GM21447 (cell line): ENCODE results near the gene FKBP1A.

Experiments used
- ATAC-seq: cut with Tn5 transposase; IDR thresholded peaks from one replicate; pipeline ENCODE4 v1.9.1; 2021; ENCODE audit not compliant: unreplicated experiment

Gene FKBP1A

DNA sequence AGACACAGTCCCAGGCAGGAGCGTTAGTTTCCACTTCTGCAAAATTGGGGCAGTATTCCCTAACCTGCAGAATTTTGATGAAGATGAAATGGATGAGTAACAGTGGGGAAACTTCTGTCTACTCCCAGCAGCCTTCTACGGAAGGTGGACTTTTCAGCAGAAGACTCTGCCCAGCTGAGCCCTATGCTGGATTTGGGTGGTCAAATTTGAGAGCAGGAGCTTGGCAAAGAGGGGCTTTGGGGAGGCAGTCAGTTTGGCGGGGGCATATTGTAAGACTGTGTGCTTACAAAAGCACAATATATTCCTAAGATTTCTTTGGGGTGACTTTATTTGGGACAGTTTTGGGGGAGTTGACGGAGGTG lies 58.5 kb downstream of the FKBP1A start:
- ATAC-seq = no peak

- ATAC-seq = no peak
Measured at GRCh38 chr20:1333462-1334369, 59.1 kb downstream of the FKBP1A start.

- no peak for ATAC-seq
Measured at GRCh38 chr20:1332749-1333300, 60.0 kb downstream of the FKBP1A start.

DNA sequence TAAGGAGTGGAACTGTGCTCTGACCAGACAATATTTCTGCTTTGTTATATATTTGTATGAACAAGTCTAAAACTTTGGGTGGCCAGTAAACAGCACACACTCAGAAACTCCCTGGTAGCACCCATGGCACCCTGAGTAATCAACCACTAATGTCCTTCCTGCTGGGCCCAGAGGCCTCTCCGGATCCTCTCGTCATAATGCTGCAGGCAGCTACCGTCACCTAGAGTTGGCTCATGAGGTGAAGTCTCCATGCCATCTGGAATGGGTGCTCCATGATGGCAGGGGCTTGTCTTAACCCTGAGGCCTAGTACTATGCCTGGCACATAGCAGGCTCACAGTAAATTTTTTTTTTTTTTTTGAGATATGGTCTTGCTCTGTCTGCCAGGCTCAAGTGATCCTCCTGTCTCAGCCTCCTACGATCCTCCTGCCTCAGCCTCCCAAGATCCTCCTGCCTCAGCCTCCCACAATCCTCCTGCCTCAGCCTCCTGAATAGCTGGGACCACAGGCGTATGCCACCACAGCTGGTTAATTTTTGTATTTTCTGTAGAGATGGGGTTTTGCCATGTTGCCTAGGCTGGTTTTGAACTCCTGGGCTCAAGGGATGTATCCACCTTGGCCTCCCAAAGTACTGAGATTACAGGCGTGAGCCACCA lies 60.9 kb downstream of the FKBP1A start:
- no peak for ATAC-seq

DNA sequence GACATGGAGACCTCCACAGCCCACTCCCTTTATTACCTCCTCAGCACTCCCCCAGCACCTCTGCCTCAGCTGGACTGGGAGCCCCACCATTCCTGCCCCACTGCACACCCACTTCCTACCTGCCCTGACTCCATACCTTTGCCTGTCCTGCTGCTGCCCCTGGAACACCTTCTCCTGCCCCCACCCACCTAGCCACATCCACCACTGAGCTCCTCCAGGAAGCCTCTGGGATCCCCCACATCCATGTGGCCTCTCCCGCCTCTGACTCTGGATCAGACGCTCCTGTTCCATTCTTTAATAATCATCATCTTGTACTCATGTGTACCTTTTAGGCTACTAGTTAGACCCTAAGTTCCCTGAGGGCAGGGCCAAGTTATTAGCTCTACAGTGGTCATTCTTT lies 61.8 kb downstream of the FKBP1A start:
- no peak for ATAC-seq

DNA sequence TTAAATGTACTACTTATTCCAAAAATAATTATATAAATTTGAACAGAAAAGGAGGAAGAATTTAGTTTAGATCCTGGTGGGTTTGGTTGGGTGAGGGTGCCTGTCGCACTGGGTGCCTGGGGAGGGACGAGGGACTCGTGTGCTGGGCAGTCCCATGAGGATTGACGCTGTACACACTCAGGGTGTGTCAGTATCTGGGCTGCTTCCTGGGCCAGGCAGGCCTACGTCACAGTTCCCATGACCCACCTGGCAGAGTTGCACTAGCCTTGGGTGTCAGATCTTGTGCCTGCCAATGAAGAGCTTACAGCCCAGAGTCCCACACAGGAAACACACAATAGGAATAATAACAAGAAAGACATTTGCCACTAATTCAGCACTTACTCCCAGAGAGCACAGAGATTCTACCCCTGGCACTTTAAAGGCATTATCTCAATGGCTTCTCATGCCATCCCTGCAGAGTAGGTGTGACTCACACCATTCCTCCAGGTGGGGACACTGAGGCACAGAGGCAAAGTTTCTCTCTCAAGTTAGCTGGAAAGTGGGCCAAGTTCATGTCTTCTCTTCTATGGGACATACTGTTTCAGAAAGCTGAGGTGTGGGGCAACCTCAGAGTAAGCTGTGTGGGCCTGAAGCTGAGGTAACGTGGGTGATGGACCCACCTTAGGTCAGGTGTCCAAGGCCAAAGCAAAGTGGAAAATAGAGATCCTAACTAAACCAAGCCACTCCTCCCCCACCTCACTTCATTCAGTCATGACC lies 62.6 kb downstream of the FKBP1A start:
- peak; percentile 44 for ATAC-seq

- ATAC-seq = no peak
Measured at GRCh38 chr20:1328680-1329330, 64.0 kb downstream of the FKBP1A start, which contains the start of gene SDCBP2. TSS of gene SDCBP2 (minus strand) at chr20:1329139. CDS start at chr20:1320416, 8,723 bp downstream.

- no peak for ATAC-seq
Measured at GRCh38 chr20:1327827-1328679, 64.8 kb downstream of the FKBP1A start.

GRCh38 chr20:1327241-1327653 lies 65.6 kb downstream of the FKBP1A start:
- ATAC-seq = no peak

DNA sequence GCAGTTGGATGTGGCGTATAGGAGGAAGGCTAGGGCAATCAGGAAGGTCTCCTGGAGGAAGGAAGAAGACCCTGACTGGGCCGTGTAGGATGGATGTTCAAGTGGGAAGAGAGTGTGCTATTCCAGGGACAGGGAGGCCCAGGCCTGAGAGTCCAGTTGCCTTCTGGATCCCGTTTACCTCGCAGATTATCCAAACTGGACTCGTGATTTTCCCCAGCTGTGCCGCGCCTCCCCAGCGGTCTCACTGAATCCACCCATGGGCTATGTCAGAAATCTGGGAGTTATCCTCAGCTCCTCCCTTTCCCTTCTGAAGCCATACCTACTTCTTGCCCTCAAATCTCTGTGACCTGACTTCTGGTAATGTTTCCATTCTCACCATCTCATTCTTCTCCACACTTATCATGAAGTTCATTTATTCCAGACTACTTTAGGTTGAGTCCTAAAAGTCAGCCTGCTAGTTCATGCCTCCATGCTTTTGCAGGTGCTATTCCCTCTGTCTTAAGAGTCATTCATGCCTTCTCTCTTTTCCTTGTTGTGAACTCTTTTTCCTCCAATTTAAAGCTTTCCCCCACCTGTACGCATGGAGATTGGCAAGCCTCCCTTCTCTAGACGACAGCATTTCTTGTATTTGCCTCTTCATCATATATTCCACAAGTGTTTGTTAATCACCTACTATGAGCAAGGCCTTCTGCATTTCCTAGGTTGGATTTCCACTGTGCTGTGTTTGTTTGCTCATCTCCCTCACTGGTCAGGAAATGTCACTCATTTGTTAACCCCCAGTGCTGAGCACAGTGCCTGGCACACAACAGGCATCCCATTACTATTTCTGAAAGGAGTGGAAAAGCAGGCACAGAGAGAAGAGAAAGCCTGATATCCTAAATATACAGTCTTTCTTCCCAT lies 66.6 kb downstream of the FKBP1A start:
- no peak for ATAC-seq

DNA sequence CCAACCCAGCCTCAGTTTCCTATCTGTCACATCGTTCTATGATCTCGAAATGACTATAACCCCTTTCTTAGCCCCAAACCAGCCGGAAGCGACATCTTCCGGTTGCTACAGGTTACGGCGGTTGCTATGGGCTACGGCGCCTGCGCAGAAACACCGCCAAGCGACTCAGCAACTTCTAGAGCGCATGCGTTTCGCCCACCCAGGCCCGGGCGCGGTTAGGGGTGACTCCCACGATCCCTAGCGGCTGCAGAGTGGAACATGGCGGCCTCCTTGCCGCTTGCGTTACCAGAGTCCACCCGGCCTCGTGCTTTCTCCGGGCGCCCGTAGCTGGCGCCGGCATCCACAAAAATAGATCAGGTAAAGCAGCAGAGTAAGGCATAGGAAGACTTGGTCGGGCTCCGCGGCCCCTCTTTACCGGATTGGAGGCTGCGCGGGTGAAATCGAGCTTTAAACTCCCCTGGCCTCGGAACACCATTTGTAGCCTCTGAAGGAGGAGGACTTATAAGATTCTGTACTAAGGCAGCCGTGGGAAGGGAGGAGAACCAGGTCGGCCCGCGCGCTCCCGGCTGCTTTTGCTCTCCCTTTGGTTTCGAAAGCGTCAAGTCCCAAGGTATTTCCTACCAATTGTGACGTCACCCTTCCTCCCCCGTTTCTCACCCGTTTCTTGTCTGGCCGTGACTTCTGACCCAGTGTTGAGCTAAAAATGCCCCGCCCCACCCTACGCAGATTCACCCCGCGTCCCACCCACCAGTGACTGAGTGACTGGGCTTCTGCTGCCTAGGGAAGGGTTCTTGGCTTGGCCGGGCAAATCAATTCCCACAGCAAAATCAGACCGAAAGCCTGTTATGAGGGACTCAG lies 67.5 kb downstream of the FKBP1A start:
- ATAC-seq = peak; percentile 81

DNA sequence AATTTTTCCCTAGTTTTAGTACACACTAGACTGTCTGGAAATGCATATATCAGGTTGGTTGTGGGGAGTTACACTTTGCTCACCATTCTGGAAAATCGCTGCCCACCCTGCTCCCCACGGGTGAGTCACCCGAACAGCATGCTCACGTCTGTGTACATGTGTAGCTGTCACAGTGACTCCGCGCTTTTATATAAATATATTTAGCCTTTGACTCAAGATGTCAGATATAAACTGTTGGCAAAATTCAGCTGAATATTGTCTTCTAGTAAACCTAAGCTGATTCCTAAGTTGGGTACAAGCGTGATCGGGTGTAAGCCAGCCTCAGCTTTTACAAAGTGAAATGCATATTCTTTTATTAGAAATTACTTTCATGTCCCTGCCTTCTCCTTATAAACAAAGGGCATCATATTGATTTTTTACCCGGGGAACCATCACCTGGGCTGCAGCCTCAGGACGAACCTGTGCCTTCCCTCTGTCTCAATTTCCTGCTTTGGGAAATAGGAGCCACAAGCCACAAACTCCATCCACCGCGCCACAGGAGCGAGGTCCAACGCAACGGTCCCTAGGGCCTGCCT lies 68.2 kb downstream of the FKBP1A start:
- no peak for ATAC-seq

GRCh38 chr20:1323830-1324597 lies 68.8 kb downstream of the FKBP1A start:
- no peak for ATAC-seq

DNA sequence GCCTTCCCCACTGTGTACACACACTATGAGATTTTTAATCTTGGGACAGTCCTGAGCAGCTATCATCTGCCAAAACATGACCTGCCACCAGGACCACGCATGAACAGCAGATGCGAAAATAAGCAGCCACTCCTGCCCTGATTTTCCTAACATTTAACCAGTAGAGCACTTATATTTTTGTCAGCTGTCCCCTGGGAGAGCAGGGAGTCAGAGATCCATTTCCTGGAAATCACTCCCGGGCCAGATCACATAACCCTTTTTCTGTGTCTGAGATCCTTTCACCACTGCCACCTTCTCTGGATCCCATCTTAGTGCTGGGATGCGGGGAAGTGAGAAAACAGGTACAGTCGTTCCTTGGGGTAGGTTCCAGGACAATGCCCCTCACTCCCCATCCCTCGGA lies 69.6 kb downstream of the FKBP1A start:
- no peak for ATAC-seq

DNA sequence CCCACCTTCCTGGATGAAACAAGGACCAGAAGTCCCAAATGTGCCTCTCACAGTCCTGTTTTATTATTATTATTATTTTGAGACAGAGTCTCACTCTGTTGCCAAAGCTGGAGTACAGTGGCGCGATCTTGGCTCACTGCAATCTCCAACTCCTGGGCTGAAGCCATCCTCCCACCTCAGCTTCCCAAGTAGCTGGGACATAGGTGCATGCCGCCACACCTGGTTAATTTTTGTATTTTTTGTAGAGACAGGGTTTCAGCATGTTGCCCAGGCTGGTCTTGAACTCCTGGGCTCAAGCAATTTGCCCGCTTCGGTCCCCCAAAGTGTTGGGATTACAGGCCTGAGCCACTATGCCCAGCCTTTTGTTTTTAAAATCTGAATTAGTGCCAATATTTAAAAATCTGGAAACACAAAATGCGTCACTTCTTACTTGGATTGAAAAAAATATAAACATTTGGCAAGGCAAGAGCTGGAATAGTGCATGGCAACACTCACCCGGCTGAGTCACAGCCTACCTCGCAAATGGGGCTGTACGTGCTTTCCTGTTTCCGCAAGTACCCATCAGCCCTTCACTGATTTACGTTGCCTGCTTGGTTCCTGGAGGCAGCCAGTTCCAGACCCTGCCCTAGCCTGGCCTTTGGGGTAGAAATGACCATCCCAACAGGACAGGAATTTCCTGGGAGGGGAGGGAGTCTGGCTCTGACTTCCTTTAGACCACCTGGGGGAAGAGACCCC lies 70.2 kb downstream of the FKBP1A start:
- ATAC-seq = no peak

DNA sequence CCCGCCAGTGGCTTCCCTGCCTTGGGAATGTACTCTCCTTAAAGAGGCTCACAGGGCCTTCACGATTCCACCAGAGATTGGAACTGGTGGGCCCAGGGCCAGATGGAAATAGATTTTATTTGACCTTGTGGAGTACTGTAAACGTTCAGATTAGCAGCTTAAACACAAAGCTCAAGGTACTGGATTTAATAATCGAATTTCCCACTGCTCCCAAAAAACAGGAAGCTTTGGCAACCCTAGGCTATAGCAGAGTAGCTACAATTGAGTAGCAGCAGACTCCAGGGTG lies 71.3 kb downstream of the FKBP1A start:
- ATAC-seq = no peak
